Smooth muscle cell of the brain vasculature (primary cell): ENCODE results near the gene HNRNPK.

Source experiments
- DNase-seq: peaks from one replicate; pipeline ENCODE4 v3.0.0-alpha.2; 2012; ENCODE audit warnings: low read depth, low spot score

HNRNPK gene

DNA sequence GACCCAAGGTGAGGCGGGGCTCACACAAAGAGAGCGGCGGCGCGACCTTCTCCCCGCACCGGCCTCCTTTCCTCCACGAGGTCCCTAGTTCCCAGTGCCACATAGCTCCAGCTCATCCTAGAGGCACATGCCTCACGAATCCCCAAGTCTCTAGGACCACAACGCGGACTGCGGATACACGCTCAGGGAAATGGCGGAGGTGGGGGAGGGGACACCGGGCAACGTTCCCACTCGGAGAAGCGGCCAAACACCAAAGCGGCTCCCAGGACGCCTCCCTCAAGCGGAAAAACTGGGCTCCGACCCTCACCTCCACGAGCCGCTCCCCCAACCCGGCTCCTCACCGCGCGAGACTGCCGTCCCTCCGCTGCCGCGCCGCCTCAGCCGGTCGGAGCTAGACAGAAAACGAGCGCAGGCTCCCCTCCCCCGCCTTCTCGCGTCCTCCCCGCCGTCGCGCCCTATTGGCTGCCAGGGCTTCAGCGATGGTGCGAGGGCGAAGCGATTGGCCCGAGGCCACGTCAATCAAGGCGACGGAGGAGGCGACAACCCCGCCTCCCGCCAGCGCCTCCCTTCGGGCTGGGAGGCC lies at the start of gene HNRNPK:
Gene HNRNPK (minus strand): TSS at position 404 of the 583 bp plus-strand sequence. CDS start 1,963 bp downstream, outside the sequence.
- DNase-seq = peak; percentile 96

DNA sequence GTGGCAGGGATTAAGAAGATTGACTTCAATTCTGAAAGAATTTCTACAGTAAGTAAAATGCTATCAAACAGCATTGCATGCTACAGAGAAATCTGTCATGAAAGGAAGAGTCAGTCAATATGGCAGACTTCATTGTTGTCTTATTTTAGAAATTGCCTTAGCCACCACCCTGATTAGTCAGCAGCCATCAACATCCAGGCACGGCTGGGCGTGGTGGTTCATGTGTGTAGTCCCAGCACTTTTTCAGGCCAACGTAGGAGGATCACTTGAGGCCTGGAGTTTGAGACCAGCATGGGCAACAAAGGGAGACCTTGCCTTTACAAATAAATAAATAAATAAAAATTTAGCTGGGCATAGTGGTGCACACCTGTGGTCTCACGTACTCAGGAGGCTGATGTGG lies 47.2 kb upstream of the HNRNPK start:
- DNase-seq = no peak

DNA sequence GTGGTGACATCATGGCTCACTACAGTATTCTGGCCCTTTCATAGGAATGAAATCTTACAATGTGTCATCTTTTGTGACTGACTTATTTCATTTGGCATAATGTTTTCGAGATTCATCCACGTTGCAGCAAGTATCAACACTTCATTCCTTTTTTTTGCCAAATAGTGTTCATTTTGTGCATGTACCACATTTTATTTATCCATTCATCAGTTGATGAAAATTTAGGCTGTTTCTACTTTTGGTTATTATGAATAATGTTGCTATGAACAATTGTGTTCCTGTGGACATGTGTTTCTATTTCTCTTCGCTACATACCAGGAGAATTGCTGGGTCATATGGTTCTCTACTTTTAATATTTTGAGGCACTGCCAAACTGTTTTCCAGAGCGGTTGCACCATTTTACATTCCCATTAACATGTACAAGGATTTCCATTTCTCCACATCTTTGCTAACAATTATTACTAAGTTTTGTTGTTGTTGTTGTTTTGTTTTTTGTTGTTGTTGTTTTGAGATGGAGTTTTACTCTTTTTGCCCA lies 44.1 kb upstream of the HNRNPK start:
- DNase-seq = no peak

DNA sequence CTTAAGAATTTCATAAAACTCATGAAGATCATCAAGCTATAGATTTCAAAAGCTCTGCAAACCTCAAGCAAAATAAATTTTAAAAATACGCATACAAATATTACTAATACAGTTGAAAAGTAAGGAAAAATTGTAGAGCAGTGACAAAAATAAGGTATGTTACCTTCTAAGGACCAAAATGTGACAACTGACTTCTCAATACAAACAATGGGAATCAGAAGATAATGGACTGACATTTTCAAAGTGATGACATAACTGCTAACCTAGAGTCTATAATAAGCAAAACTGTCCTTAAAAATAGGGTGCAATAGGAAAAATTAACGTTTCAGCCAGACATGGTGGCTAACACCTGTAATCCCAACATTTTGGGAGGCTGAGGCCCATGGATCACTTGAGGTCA lies 27.6 kb upstream of the HNRNPK start:
- DNase-seq = no peak

DNA sequence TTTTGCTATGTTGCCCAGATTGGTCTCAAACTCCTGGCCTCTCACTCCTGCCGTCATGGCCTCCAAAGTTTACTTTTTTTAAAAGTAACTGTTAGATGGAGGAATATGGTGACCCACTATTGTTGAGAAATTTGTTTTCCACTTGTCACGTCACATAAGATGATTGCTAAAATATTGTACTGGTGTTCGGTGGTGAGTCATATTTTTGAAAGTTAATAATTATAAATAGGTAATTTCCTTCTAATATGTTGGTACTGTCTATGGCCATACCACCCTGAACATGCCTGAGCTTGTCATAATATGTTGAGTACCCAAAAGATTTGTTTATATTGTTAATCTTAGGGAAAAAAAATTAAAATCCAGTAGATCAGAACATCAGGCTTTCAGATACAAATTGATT lies 23.2 kb upstream of the HNRNPK start:
- DNase-seq = no peak

DNA sequence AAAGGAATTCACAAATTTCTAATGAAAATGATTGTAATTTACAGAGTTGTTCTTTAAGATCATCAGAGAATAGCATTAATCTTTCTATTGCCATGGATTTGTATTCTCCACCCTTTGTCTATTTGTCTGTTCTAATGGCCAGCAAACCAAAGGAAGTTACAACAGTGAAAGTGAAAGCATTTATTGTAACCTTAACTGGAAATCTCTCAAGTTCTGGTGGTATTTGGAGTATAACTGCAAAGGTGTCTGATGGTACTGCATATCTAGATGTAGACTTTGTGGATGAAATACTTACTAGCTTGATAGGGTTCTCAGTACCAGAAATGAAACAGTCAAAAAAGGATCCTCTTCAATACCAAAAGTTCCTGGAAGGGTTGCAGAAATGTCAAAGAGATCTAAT lies 22.3 kb upstream of the HNRNPK start:
- DNase-seq = no peak

DNA sequence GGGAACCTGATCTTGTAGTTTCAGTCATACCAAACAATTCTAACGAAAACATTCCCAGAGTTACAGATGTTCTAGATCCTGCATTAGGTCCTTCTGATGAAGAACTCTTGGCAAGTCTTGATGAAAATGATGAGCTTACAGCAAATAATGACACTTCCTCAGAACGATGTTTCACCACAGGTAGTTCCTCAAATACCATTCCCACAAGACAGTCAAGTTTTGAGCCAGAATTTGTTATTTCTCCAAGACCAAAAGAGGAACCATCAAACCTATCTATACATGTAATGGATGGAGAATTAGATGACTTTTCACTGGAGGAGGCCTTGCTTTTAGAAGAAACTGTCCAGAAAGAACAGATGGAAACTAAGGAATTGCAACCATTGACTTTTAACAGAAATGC lies 21.6 kb upstream of the HNRNPK start:
- no peak for DNase-seq

DNA sequence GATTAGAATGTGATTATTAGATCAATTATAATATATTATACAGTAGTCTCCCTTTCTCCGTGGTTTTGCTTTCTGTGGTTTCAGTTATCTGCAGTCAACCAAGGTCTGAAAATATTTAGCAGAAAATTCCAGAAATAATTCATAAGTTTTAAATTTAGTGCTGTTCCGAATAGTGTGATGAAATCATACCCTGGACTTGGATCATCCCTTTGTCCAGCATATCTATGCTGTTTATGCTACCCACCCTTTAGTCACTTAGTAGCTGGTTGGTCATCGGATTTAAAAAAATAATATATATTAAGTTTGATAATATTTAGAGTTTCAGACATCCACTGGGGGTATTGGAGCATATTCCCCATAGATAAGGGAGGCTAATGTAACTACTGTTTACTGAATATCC lies 20.2 kb upstream of the HNRNPK start:
- no peak for DNase-seq

DNA sequence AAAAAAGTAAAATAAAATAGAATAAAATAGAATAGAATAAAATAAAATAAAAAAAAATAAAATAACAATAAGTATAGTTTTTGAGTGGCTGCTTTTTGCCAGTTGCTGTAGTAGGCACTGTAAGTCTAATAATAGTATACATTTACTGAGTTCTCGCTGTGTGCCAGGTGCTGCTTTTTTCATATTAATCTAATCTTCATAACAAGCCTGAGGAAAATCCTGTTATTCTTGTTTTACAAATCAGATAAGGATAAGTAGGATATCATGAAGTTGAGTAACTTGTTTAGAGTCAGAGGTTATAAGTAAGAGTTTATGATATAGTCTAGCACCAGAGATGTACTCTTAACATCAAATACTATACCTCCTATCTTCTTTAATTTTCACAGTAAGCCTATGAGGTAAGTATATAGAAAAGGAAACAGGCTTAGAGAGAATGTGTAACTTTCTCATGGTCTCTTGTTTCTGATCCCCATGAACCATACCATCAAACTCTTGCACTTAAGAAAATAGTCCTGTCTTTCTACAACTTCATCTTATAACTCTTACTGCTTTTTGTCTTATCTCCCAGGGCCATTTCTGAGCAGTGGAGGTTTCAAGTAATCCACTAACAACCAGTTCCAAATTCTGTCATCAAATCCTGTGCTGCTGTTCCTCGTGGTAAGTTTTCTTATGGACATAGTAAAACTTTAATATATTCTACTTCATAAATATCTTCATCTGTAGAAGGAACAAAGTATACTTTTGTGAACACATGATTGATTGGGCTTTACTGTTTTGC lies 19.3 kb upstream of the HNRNPK start:
- no peak for DNase-seq

DNA sequence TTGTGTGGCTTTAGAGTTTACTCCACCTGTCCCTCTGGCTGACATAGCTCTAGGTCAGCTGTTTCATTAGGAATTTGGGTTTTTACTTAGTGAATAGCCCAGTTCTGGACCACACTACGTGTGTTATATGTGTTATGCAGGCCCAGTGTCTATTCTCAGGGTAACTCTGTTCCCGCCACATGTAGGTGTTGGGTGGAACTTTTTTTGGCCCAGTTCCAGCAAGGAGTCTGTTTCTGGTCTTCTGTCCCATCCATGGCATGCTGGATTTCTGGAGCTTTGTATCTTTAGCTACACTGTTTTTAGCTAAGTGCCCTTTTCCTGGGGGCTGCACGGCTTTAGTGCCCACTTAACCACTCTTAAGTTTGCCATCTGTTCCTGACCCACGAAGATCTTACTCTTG lies 16.1 kb upstream of the HNRNPK start:
- no peak for DNase-seq

DNA sequence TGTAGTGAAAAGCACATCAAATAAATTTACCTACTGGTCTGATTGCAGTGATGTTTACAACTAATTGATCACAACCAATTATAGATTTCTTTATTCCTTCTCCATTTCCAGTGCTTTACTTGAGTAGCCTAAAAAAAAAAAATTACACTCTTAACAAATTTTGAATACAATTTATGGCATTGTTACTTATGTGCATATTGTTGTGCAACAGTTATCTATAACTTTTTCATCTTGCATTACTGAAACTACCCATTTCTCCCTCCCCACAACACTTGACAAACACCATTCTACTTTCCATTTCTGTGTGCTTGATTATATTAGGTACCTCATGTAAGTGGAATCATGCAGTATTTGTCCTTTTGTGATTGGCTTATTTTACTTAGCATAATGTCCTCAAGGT lies 12.9 kb upstream of the HNRNPK start:
- no peak for DNase-seq

DNA sequence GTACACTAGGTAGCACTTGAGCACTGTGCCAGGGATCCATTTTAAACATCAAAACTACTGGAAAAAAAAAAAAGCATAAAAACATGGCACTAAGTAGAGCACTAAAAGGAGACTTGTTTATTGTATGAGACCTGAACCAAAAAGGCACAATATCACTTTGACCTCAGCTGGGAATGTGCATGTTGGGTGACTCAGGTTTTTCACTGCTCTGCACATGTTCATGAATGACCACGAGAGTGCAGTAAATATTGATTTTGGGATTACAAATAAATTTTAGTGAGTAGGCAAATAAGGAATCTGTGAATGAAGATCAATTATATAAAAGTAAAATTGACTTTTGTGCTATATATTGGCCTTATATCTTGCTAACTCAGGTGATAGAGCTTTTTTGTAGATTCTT lies 12.4 kb upstream of the HNRNPK start:
- DNase-seq = no peak

DNA sequence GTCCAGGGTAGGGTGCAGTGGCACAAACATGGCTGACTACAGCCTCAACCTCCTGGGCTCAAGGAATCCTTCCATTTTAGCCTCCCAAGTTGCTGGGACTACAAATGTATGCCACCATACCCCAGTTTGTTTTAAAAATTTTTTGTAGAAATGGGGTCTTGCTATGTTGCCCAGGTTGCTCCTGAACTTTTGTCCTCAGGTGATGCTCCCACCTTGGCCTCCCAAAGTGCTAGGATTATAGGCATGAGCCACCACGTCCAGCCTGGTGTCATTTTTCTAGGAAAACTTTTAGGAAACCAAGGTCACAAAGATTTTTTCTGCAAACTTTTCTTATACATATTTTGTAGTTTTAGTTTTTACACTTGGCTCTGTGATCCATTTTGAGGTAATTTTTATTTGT lies 11.3 kb upstream of the HNRNPK start:
- no peak for DNase-seq

DNA sequence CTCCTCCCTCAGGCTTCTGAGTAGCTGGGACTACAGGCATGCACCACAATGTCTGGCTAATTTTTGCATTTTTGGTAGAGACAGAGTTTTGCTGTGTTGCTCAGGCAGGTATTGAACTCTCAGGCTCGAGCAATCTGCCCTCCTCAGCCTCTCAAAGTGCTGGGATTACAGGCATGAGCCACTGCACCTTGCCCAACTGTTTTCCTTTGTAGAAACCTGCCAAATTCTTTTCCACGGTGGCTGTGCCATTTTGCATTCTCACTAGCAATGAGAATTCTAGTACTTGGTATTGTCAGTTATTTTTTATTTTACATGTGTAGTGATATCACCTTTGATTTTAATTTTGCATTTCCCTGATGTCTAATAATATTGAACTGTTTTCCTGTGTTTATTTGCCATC lies 8.4 kb upstream of the HNRNPK start:
- no peak for DNase-seq

DNA sequence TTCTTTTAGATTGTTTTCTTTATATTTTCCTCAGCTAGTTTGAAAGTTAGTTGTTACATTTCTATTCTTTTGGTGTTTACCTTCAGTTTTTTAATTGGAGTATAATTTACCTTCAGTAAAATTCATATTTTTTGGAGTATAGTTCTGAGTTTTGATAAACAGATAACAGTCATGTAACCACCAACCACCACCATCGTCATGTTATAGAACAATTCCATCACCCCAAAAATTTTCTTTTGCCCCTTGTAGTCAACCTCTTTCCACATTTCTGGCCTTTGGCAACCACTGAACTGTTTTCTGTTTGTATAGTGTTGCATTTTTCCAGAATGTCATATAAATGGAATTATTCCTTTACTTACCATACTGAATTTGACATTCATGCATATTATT lies 7.4 kb upstream of the HNRNPK start:
- no peak for DNase-seq

DNA sequence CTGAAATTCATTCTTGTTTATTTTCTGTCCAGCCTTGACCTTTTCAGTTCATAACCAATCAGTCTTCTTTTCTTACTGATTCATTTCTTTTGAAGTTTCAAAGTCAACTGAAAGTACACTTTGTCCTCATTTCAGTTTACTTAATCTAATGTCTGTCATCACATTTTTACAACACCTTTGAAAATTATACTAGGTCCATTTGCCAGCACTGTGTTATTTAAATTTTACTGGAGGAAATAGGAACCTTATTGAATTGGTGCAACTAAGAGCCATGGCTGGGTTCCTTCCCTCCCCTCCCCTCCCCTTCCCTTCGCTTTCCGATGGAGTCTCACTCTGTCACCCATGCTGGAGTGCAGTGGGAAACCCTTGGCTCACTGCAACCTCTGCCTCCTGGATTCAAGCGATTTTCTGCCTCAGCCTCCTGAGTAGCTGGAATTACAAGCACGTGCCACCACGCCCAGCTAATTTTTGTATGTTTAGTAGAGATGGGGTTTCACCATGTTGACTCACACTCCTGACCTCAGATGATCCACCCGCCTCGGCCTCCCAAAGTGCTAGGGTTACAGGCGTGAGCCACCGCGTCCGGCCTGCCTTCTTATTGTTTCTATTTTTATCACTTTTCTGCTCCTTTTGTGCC lies 6.9 kb upstream of the HNRNPK start:
- DNase-seq = no peak

DNA sequence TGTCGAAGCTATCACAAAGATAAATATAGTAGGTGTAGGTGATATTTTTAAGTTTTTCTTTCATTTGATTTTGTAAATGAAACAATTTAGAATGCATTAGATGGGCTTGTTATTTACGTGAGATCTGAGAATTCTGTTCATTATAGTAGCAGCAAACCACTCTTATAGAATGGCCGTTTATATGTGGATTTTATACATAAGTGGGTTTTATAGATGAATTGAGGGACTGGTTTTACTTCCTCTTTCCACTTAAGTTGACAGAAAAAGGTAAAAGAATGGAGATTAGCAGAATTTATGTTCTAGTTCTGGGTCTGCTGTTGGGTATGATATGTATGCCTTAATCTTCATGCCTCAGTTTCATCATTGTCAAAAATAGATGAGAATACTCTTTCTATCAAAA lies 6.2 kb upstream of the HNRNPK start:
- no peak for DNase-seq

DNA sequence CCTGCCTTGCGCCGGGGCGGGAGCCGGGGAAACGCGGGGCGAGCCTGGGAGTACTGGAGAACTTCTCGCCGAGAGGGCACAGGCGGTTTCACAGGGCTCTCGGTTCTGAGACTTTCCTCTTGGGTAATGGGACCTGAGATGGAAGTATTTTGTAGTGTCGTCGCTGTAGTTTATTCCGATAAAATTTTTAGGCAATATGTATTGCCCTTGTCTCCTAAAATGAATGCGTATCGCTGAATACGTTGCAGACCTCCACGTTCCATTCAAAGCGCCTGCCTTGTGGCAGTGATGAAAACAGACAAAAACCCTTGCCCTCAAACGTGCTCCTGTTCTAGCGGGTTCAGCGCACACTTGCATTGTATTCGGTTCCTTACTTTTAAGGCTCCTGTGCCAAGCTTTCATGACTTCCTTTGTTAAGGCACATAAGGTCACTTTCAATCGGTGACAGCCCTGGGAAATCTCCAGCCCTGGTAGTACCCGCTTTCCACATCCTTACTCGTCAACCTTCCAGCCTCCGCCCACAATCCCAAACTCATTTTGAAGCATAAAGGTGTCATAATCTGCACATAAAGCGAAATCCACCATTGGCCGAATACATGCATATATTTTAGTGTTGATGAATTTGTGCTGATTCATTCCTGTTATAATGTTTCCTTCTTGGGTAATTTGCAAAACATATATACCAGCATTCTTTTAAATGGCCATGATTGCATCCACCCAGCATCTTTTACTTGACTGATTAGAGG lies 1.3 kb upstream of the HNRNPK start:
- DNase-seq = no peak

DNA sequence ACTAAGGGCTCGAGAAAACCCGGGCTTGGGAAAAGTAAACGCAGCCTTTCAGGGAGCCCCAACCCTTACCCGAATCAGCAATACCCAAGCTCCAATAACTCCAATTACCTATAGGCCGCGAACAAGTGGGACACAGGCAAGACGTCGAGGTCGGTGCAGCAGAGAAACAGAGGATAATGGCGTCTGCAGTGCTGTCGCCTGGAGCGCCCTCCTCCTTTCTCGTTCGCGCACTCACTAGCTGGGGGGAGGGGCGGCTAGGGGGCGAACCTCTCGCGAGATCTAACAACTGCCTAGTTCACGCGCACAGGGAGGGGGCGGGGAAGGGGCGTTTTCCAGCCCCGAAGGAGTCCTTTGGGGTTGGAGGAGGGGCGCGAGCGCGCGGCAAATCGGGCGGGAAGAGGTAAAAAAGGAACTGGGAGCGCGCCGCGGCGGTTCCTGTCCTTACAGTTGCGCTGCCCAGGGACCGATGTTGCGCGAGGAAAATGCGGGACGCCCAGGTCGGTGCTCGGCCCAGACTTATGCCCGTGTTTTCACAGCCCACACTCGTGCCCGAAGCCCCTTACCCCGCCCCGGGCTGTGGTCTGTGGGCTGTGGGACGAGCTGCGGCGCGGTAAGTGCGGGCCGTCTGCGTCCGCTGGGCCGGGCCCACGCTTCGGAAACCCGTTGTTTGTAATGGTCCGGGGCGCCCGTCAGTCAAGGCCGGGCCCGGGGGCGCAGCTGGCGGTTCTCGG lies 545 bp upstream of the HNRNPK start, which contains the start of gene RMI1:
Gene RMI1 (plus strand): TSS at position 411 of the 731 bp plus-strand sequence. CDS start 20,182 bp downstream, outside the sequence.
- peak; percentile 97 for DNase-seq

DNA sequence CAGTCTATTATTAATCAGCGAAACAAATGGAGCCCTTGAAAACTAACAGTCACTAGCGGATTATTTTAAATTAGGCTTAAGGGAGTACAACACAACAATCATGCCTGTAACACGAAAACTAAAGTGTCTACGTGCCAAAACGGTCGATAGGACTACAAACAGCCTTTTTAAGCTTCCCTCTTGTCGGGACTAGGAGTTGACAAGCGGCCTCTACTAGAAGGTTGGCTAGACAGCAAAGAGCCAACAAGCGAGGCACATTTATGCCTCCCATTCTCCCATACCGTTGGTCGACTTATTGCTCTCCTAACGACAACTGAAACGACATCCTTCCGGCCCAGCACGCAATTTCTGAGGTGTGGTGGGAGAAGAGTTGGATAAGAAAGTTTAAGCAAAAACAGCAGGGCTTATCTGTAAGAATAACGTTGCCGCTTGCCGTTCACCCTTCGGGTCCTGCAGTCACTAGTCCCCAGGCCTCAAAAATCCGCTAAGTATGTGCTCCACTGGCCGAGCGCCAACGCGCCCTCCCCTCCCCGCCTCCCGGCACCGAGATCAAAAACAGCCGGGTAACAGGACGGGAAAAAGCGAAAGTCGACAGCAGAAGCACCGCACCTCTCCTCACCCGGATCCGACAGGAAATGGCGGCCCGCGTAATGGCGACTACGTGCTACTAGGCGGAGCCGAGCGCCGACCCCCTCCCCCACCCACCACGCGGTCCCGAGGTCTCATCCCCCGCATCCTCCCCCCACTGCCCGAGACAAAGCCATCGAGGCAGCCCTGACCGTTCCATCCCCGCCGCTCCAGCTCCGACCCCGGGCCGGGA lies 813 bp downstream of the HNRNPK start:
- DNase-seq = no peak
